GM23338 (cell line): ENCODE measurements around the gene MAN2A2.

ENCODE experiments used
- CTCF ChIP-seq, 2 experiments: fragments of 200-600 bp in 1 of 2; sonication (generic) in 1 of 2; conservative IDR thresholded peaks; 2 replicates each; pipeline versions ENCODE4 v1.5.1 to v1.6.1; 2016 to 2017; ENCODE audit warnings: antibody characterized with exemption in 2 of 2, low read depth in 2 of 2, mild to moderate bottlenecking in 2 of 2, moderate library complexity in 1 of 2
- POLR2AphosphoS5 ChIP-seq: IDR thresholded peaks from 2 replicates; pipeline ENCODE4 v1.6.1; 2016; ENCODE audit warnings: antibody characterized with exemption, low read depth

- TF ChIP-seq CTCF (conservative IDR thresholded peaks at IDR 0.05; ENCODE audit: low read depth in 2 of 2): no peak
- TF ChIP-seq POLR2AphosphoS5: no peak
These were observed 65.3 kb downstream of the MAN2A2 start for GRCh38 chr15:90968434-90968833.
